Measurements from ENCODE around the gene RNPEPL1.
"Not testable (repeated sequence)": the region's sequence is repeated elsewhere in the genome, so short reads cannot be mapped to it uniquely, and the experiment has no call there.

Gene RNPEPL1

GRCh38 chr2:240604939-240605716 lies 36.8 kb downstream of the RNPEPL1 start:
- Histone ChIP-seq H3K9me3 (ENCODE audit: control insufficient read depth in 1 of 2, low read length in 2 of 2) (no peaks in the 10 kb centered on the region), H3K4me3 (ENCODE audit: low read depth in 1 of 2, low read length in 2 of 2) (peak overlapping the region in 1 of 2 donors; percentile 55), H3K27me3 (ENCODE audit: low read depth, low read length) (no peaks in the 10 kb centered on the region), H3K27ac (ENCODE audit: low read length) (peak overlapping the region; percentile 67), H3K4me1 (ENCODE audit: control insufficient read depth in 1 of 2, insufficient read depth in 2 of 2, low read length in 2 of 2) (peaks cover 0 to 5% of the 10 kb centered on the region in 2 donors), H3K36me3 (ENCODE audit: control insufficient read depth in 1 of 2, insufficient read depth in 2 of 2, low read length in 2 of 2) (peaks cover 0 to 6% of the 10 kb centered on the region in 2 donors)

- H3K9me3 ChIP-seq (ENCODE audit: control insufficient read depth in 1 of 2, low read length in 2 of 2) = no peaks in the 10 kb centered on the region
- peak overlapping the region; percentile 67 for H3K27ac ChIP-seq (ENCODE audit: low read length)
- peaks cover 0 to 5% of the 10 kb centered on the region in 2 donors for H3K4me1 ChIP-seq (ENCODE audit: control insufficient read depth in 1 of 2, insufficient read depth in 2 of 2, low read length in 2 of 2)
- H3K36me3 ChIP-seq (ENCODE audit: control insufficient read depth in 1 of 2, insufficient read depth in 2 of 2, low read length in 2 of 2) = peaks cover 0 to 6% of the 10 kb centered on the region in 2 donors
- no peaks in the 10 kb centered on the region for H3K27me3 ChIP-seq (ENCODE audit: low read depth, low read length)
- peak overlapping the region in 1 of 2 donors; percentile 55 for H3K4me3 ChIP-seq (ENCODE audit: low read depth in 1 of 2, low read length in 2 of 2)
Observed at GRCh38 chr2:240605867-240606743, 37.8 kb downstream of the RNPEPL1 start.

- Histone ChIP-seq H3K4me3 (ENCODE audit: low read depth in 1 of 2, low read length in 2 of 2) (no peak overlapping the region), H3K36me3 (ENCODE audit: control insufficient read depth in 1 of 2, insufficient read depth in 2 of 2, low read length in 2 of 2) (peaks cover 4 to 9% of the 10 kb centered on the region in 2 donors), H3K4me1 (ENCODE audit: control insufficient read depth in 1 of 2, insufficient read depth in 2 of 2, low read length in 2 of 2) (no peaks in the 10 kb centered on the region), H3K27me3 (ENCODE audit: low read depth, low read length) (no peaks in the 10 kb centered on the region), H3K27ac (ENCODE audit: low read length) (no peak overlapping the region), H3K9me3 (ENCODE audit: control insufficient read depth in 1 of 2, low read length in 2 of 2) (no peaks in the 10 kb centered on the region)
Observed at GRCh38 chr2:240611601-240612210, 43.4 kb downstream of the RNPEPL1 start.

GRCh38 chr2:240613781-240614180 lies 45.5 kb downstream of the RNPEPL1 start:
- no peak overlapping the region for H3K27ac ChIP-seq (ENCODE audit: low read length)
- H3K9me3 ChIP-seq (ENCODE audit: control insufficient read depth in 1 of 2, low read length in 2 of 2) = no peaks in the 10 kb centered on the region
- no peaks in the 10 kb centered on the region for H3K27me3 ChIP-seq (ENCODE audit: low read depth, low read length)
- H3K4me3 ChIP-seq (ENCODE audit: low read depth in 1 of 2, low read length in 2 of 2) = no peak overlapping the region
- no peaks in the 10 kb centered on the region for H3K4me1 ChIP-seq (ENCODE audit: control insufficient read depth in 1 of 2, insufficient read depth in 2 of 2, low read length in 2 of 2)
- peaks cover 4 to 9% of the 10 kb centered on the region in 2 donors for H3K36me3 ChIP-seq (ENCODE audit: control insufficient read depth in 1 of 2, insufficient read depth in 2 of 2, low read length in 2 of 2)

- Histone ChIP-seq H3K27me3 (ENCODE audit: low read depth, low read length) (no peaks in the 10 kb centered on the region), H3K27ac (ENCODE audit: low read length) (no peak overlapping the region), H3K9me3 (ENCODE audit: control insufficient read depth in 1 of 2, low read length in 2 of 2) (no peaks in the 10 kb centered on the region), H3K4me3 (ENCODE audit: low read depth in 1 of 2, low read length in 2 of 2) (no peak overlapping the region), H3K36me3 (ENCODE audit: control insufficient read depth in 1 of 2, insufficient read depth in 2 of 2, low read length in 2 of 2) (peaks cover 4 to 9% of the 10 kb centered on the region in 2 donors), H3K4me1 (ENCODE audit: control insufficient read depth in 1 of 2, insufficient read depth in 2 of 2, low read length in 2 of 2) (no peaks in the 10 kb centered on the region)
Observed at GRCh38 chr2:240614391-240614790, 46.1 kb downstream of the RNPEPL1 start.

- Histone ChIP-seq H3K4me1 (ENCODE audit: control insufficient read depth in 1 of 2, insufficient read depth in 2 of 2, low read length in 2 of 2) (no peaks in the 10 kb centered on the region), H3K36me3 (ENCODE audit: control insufficient read depth in 1 of 2, insufficient read depth in 2 of 2, low read length in 2 of 2) (peaks cover 4 to 9% of the 10 kb centered on the region in 2 donors), H3K27ac (ENCODE audit: low read length) (no peak overlapping the region), H3K4me3 (ENCODE audit: low read depth in 1 of 2, low read length in 2 of 2) (no peak overlapping the region), H3K9me3 (ENCODE audit: control insufficient read depth in 1 of 2, low read length in 2 of 2) (no peaks in the 10 kb centered on the region), H3K27me3 (ENCODE audit: low read depth, low read length) (no peaks in the 10 kb centered on the region)
Observed at GRCh38 chr2:240615396-240615795, 47.1 kb downstream of the RNPEPL1 start.

- Histone ChIP-seq H3K27ac (ENCODE audit: low read length) (no peak overlapping the region), H3K4me1 (ENCODE audit: control insufficient read depth in 1 of 2, insufficient read depth in 2 of 2, low read length in 2 of 2) (no peaks in the 10 kb centered on the region), H3K9me3 (ENCODE audit: control insufficient read depth in 1 of 2, low read length in 2 of 2) (no peaks in the 10 kb centered on the region), H3K4me3 (ENCODE audit: low read depth in 1 of 2, low read length in 2 of 2) (no peak overlapping the region), H3K36me3 (ENCODE audit: control insufficient read depth in 1 of 2, insufficient read depth in 2 of 2, low read length in 2 of 2) (peaks cover 4 to 9% of the 10 kb centered on the region in 2 donors), H3K27me3 (ENCODE audit: low read depth, low read length) (no peaks in the 10 kb centered on the region)
Observed at GRCh38 chr2:240615820-240616547, 47.7 kb downstream of the RNPEPL1 start.

- not testable (repeated sequence) for H3K36me3 ChIP-seq (ENCODE audit: control insufficient read depth in 1 of 2, insufficient read depth in 2 of 2, low read length in 2 of 2); H3K27ac ChIP-seq (ENCODE audit: low read length); H3K4me3 ChIP-seq (ENCODE audit: low read depth in 1 of 2, low read length in 2 of 2); H3K4me1 ChIP-seq (ENCODE audit: control insufficient read depth in 1 of 2, insufficient read depth in 2 of 2, low read length in 2 of 2); H3K27me3 ChIP-seq (ENCODE audit: low read depth, low read length); H3K9me3 ChIP-seq (ENCODE audit: control insufficient read depth in 1 of 2, low read length in 2 of 2)
Observed at GRCh38 chr2:240616860-240617666, 48.8 kb downstream of the RNPEPL1 start.

GRCh38 chr2:240618776-240619175 lies 50.5 kb downstream of the RNPEPL1 start:
- H3K4me3 ChIP-seq (ENCODE audit: low read depth in 1 of 2, low read length in 2 of 2) = no peak overlapping the region
- H3K27ac ChIP-seq (ENCODE audit: low read length) = no peak overlapping the region
- H3K9me3 ChIP-seq (ENCODE audit: control insufficient read depth in 1 of 2, low read length in 2 of 2) = no peaks in the 10 kb centered on the region
- no peaks in the 10 kb centered on the region for H3K4me1 ChIP-seq (ENCODE audit: control insufficient read depth in 1 of 2, insufficient read depth in 2 of 2, low read length in 2 of 2)
- H3K36me3 ChIP-seq (ENCODE audit: control insufficient read depth in 1 of 2, insufficient read depth in 2 of 2, low read length in 2 of 2) = no peaks in the 10 kb centered on the region
- H3K27me3 ChIP-seq (ENCODE audit: low read depth, low read length) = no peaks in the 10 kb centered on the region

GRCh38 chr2:240619506-240620148 lies 51.3 kb downstream of the RNPEPL1 start:
- H3K4me3 ChIP-seq (ENCODE audit: low read depth in 1 of 2, low read length in 2 of 2) = no peak overlapping the region
- H3K27ac ChIP-seq (ENCODE audit: low read length) = no peak overlapping the region
- H3K9me3 ChIP-seq (ENCODE audit: control insufficient read depth in 1 of 2, low read length in 2 of 2) = no peaks in the 10 kb centered on the region
- no peaks in the 10 kb centered on the region for H3K27me3 ChIP-seq (ENCODE audit: low read depth, low read length)
- H3K36me3 ChIP-seq (ENCODE audit: control insufficient read depth in 1 of 2, insufficient read depth in 2 of 2, low read length in 2 of 2) = no peaks in the 10 kb centered on the region
- H3K4me1 ChIP-seq (ENCODE audit: control insufficient read depth in 1 of 2, insufficient read depth in 2 of 2, low read length in 2 of 2) = no peaks in the 10 kb centered on the region
